ENCODE results near the gene KNTC1.
"Not testable (repeated sequence)": the region's sequence is repeated elsewhere in the genome, so short reads cannot be mapped to it uniquely, and the experiment has no call there.

KNTC1 gene

DNA sequence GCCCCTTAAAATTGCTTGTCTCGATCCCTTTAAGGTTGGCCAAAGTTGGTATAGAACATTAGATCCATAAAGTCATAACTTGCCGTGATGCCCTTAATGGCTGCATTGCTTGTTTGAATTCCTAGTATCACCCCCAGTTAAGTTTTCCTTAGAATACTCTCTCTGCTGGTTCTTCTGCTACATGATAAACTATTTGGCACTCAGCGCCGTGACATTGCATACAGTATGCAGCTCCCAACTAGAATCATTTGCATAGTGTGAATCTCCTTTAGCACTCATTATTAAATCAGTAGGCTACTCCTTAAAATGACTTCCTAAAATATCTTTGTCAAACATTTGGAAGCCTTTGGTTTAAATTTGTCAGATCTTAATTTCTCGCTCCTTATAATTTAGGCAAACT, 42.2 kb downstream of the KNTC1 start:
- FAIRE-seq (no peak), DNase-seq (ENCODE audit: insufficient read length, low spot score) (no peak)
- TF ChIP-seq, protein P1, sequence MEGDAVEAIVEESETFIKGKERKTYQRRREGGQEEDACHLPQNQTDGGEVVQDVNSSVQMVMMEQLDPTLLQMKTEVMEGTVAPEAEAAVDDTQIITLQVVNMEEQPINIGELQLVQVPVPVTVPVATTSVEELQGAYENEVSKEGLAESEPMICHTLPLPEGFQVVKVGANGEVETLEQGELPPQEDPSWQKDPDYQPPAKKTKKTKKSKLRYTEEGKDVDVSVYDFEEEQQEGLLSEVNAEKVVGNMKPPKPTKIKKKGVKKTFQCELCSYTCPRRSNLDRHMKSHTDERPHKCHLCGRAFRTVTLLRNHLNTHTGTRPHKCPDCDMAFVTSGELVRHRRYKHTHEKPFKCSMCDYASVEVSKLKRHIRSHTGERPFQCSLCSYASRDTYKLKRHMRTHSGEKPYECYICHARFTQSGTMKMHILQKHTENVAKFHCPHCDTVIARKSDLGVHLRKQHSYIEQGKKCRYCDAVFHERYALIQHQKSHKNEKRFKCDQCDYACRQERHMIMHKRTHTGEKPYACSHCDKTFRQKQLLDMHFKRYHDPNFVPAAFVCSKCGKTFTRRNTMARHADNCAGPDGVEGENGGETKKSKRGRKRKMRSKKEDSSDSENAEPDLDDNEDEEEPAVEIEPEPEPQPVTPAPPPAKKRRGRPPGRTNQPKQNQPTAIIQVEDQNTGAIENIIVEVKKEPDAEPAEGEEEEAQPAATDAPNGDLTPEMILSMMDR (IDR thresholded peaks at IDR 0.05; ENCODE audit: insufficient read depth, missing control alignments), result no peak

DNA sequence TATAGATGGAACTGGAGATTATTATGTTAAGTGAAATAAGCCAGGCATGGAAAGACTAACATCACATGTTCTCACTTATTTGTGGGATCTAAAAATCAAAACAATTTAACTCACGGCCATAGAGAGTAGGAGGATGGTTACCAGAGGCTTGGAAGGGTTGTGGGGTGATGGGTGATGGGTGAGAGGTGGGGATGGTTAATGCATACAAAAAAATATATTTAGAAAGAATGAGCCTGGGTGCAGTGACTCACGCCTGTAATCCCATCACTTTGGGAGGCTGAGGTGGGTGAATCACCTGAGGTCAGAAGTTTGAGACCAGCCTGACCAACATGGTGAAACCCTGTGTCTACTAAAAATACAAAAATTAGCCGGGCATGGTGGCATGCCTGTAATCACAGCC, 43.0 kb downstream of the KNTC1 start:
- not testable (repeated sequence) for DNase-seq (ENCODE audit: insufficient read length, low spot score); FAIRE-seq

DNA sequence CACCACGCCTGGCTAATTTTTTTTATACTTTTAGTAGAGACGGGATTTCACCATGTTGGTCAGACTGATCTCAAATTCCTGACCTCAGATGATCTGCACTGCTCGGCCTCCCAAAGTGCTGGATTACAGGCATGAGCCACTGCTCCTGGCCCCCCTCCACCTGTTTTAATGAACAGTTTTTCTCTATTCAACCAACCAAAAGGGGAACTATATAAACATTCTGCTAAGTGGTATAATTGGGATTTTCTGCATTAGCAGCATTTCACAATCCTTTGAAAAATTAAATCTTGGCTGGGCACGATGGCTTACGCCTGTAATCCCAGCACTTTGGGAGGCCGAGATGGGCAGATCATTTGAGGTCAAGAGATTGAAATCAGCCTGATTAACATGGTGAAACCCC, 44.8 kb downstream of the KNTC1 start:
- no peak for FAIRE-seq
- DNase-seq (ENCODE audit: insufficient read length, low spot score), result no peak
- TF ChIP-seq, protein P1 (IDR thresholded peaks at IDR 0.05; ENCODE audit: insufficient read depth, missing control alignments), result no peak

DNA sequence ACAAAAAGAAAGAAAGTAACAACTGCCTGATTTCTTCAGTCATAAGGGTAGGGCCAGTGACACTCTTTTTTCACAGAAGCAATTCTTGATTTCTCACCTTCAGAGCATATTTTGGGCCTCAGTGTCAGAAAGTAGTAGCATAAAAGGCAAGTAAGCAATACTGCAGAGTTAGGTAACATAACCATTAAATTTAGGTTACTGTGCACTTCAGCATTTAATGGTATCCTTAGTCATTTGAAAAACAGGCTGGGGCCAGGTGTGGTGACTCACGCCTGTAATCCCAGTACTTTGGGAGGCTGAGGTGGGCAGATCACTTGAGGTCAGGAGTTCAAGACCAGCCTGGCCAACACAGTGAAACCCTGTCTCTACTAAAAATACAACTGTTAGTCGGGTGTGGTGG, 56.2 kb downstream of the KNTC1 start:
- not testable (repeated sequence) for DNase-seq (ENCODE audit: insufficient read length, low spot score); FAIRE-seq

GRCh38 chr12:122584177-122584863, 57.3 kb downstream of the KNTC1 start:
- TF ChIP-seq, protein P1 (IDR thresholded peaks at IDR 0.05; ENCODE audit: insufficient read depth, missing control alignments), result no peak
- DNase-seq (ENCODE audit: insufficient read length, low spot score), result no peak
- no peak for FAIRE-seq

DNA sequence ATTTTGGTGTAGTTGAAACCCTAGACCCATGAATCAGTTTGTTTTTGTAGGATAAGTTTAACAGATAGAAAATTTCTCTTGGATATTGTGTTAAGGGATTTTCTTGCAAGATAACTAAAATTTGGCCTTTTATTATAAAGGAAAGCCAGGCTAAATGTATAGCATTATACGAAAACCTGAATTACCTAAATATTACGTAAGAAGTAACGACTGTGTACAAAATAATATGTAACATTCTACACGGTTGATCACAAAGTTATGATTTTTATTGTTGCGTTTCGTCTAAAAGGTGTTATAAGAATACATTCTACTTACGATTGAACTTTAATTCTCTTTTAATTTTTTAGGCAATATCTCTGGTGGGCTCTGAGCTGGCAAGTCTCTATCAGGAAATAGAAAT, 63.9 kb downstream of the KNTC1 start:
- TF ChIP-seq, protein P1 (IDR thresholded peaks at IDR 0.05; ENCODE audit: insufficient read depth, missing control alignments), result no peak
- no peak for DNase-seq (ENCODE audit: insufficient read length, low spot score)
- FAIRE-seq, result no peak

DNA sequence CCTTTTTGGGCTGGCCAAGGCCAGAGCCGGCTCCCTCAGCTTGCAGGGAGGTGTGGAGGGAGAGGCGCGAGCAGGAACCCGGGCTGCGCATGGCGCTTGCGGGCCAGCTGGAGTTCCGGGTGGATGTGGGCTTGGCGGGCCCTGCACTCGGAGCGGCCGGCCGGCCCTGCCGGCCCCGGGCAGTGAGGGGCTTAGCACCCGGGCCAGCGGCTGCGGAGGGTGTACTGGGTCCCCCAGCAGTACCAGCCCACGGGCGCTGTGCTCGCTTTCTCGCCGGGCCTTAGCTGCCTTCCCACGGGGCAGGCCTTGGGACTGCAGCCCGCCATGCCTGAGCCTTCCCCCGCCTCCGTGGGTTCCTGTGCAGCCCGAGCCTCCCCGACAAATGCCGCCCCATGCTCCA, 64.9 kb downstream of the KNTC1 start:
- not testable (repeated sequence) for DNase-seq (ENCODE audit: insufficient read length, low spot score); FAIRE-seq

DNA sequence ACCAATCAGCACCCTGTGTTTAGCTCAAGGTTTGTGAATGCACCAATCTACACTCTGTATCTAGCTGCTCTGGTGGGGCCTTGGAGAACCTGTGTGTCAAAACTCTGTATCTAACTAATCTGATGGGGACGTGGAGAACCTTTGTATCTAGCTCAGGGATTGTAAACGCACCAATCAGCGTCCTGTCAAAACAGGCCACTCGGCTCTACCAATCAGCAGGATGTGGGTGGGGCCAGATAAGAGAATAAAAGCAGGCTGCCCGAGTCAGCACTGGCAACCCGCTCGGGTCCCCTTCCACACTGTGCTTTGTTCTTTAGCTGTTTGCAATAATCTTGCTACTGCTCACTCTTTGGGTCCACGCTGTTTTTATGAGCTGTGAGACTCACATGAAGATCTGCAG, 65.5 kb downstream of the KNTC1 start:
- FAIRE-seq; DNase-seq (ENCODE audit: insufficient read length, low spot score): not testable (repeated sequence)

- TF ChIP-seq, protein P1 (IDR thresholded peaks at IDR 0.05; ENCODE audit: insufficient read depth, missing control alignments), result no peak
- FAIRE-seq (no peak), DNase-seq (ENCODE audit: insufficient read length, low spot score) (no peak)
Observed at GRCh38 chr12:122593910-122594309, 66.9 kb downstream of the KNTC1 start.
